Spleen (tissue), 11 donors: ENCODE measurements around the gene OR1I1. TPM values are rescaled to one million over a fixed set of nuclear protein-coding genes. Genes with fewer than 3 reads are reported as not detected.

ENCODE experiments used
- DNase-seq: peaks from one replicate; pipeline ENCODE4 v3.0.0-alpha.2; 2020
- H3K27ac ChIP-seq, 8 donors: fragments of 200-600 bp; sonication (generic) in 7 of 8; 1 replicate in 4 of 8; 2 replicates in 4 of 8; pipeline versions ENCODE4 v1.5.0 to v1.8.0; 2016 to 2021; ENCODE audit warnings: inconsistent platforms in 4 of 8, mild to moderate bottlenecking in 4 of 8, moderate library complexity in 1 of 8
- H3K27me3 ChIP-seq, 7 donors: fragments of 200-600 bp; sonication (generic) in 6 of 7; replicated peaks in 1 of 7; 1 replicate in 4 of 7; 2 replicates in 3 of 7; pipeline versions ENCODE4 v1.5.0 to v1.8.0; 2016 to 2021; ENCODE audit warnings: inconsistent platforms in 3 of 7, mild to moderate bottlenecking in 1 of 7
- H3K36me3 ChIP-seq, 6 donors: fragments of 200-600 bp; sonication (generic) in 5 of 6; 1 replicate in 4 of 6; 2 replicates in 2 of 6; pipeline versions ENCODE4 v1.5.0 to v1.8.0; 2016 to 2021; ENCODE audit warnings: inconsistent platforms in 2 of 6
- H3K4me1 ChIP-seq, 6 donors: fragments of 200-600 bp; sonication (generic) in 5 of 6; 1 replicate in 3 of 6; 2 replicates in 3 of 6; pipeline versions ENCODE4 v1.5.0 to v1.8.0; 2016 to 2021; ENCODE audit warnings: inconsistent platforms in 3 of 6
- H3K4me3 ChIP-seq, 8 donors: fragments of 200-600 bp; sonication (generic) in 7 of 8; 1 replicate in 4 of 8; 2 replicates in 4 of 8; pipeline versions ENCODE4 v1.5.0 to v1.8.0; 2016 to 2021; ENCODE audit warnings: inconsistent platforms in 4 of 8, mild to moderate bottlenecking in 4 of 8, moderate library complexity in 2 of 8
- H3K9me3 ChIP-seq, 8 donors: fragments of 200-600 bp; sonication (generic) in 7 of 8; 1 replicate in 4 of 8; 2 replicates in 4 of 8; pipeline versions ENCODE4 v1.5.0 to v1.8.0; 2016 to 2021; ENCODE audit warnings: inconsistent platforms in 4 of 8
- POLR2A ChIP-seq, 3 donors: fragments of 450-650 bp; IDR thresholded peaks; one replicate each; pipeline ENCODE4 v1.5.1; 2017; ENCODE audit warnings: antibody characterized with exemption in 3 of 3, mild to moderate bottlenecking in 1 of 3
- POLR2AphosphoS5 ChIP-seq, 3 donors: sonication (generic); formaldehyde crosslinking; IDR thresholded peaks; one replicate each; pipeline ENCODE4 v1.5.1; 2017; ENCODE audit warnings: antibody characterized with exemption in 3 of 3
- WGBS, 5 donors: extraction: QIAGEN DNeasy Blood & Tissue Kit in 3 of 5; methylation state at CpG; one replicate each; pipeline versions ENCODE4 v1.1.5 to v1.1.7; 2013 to 2018; 5-methylcytosine and 5-hydroxymethylcytosine counted together
- intact Hi-C: fragments of 100-400 bp; cut with DNase I; formaldehyde crosslinking; loops from one replicate; pipeline ENCODE4 v1.15.0; 2023; ENCODE audit warnings: low total_unique reads
- polyA plus RNA-seq, 3 donors: library from polyadenylated mRNA; stranded (reverse); fragments of 200-250 nt; gene quantifications; one replicate each; pipeline ENCODE4 v1.2.1, GENCODE V29; 2013
- total RNA-seq, 7 donors: library from RNA; depleted of rRNA in 3 of 7; stranded (reverse); fragments of >200 nt in 3 of 7; fragmentation: NEBNext Ultra II Directional in 4 of 7; extraction: Animal tissue kit (Norgen Biotek cat#: 25700) in 4 of 7; gene quantifications; one replicate each; pipeline versions ENCODE4 v1.1.0 to v1.2.1, GENCODE V29; 2016 to 2021
- TF ChIP-seq, protein P1 (sequence below), 11 experiments: fragments of 200-600 bp in 7 of 11; fragments of 450-650 bp in 4 of 11; sonication (generic) in 4 of 11; IDR thresholded peaks in 8 of 11; conservative IDR thresholded peaks in 3 of 11; 1 replicate in 7 of 11; 2 replicates in 4 of 11; pipeline versions ENCODE4 v1.4.0 to v1.8.0; 2016 to 2021; ENCODE audit warnings: antibody characterized with exemption in 11 of 11, inconsistent platforms in 4 of 11, mild to moderate bottlenecking in 1 of 11
- donor health status: healthy with polysubstance abuse.
- donor health status: DM: no; HTN: no; CAD: no; lungs with moderate emphysema.
- donor health status: DM: no; HTN: no; CAD: no.
- donor health status: Bipolar disorder and iron deficiency.
- donor health status: healthy.
- donor health status: DM: no; HTN: no; CAD: no.
- donor health status: DM: yes; HTN: yes; CAD: no.

The OR1I1 gene
- total and polyA plus RNA-seq, 10 donors = 0.06 TPM; not detected in 9

DNA sequence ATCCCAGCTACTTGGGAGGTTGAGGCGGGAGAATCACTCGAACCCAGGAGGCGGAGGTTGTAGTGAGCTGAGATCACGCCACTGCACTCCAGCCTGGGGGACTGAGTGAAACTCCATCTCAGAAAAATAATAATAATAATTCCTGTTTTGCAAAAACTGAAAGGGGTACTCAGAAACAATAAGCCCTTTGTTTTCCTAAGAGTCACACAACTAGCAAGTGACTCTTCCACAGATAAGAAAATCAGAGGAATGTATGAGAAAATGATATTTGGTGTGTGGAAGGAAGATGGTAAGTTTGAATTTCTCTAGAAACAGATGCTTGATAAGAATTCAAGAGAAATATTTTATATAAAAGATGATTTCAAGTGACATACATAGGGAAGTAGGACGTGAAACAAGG, 60.3 kb downstream of the OR1I1 start:
- H3K4me3 ChIP-seq = no peak overlapping the region
- H3K9me3 ChIP-seq = peaks cover 0 to 20% (median 15%) of the 10 kb centered on the region in 8 donors
- no peaks in the 10 kb centered on the region for H3K4me1 ChIP-seq
- intact Hi-C loops = loop anchor here (10.0 kb wide), 1 partner anchor 268 kb away; no protein-coding TSS in a partner anchor
- H3K36me3 ChIP-seq = no peaks in the 10 kb centered on the region
- WGBS, 5 donors = 83 to 95% (median 89%) methylated on average over 5 of the region's 5 CpGs
- H3K27me3 ChIP-seq = peaks cover 0 to 28% (median 0%) of the 10 kb centered on the region in 7 donors
- TF ChIP-seq POLR2AphosphoS5 (IDR thresholded peaks at IDR 0.05) = no peak
- no peak for TF ChIP-seq POLR2A (IDR thresholded peaks at IDR 0.05)
- TF ChIP-seq, protein P1, sequence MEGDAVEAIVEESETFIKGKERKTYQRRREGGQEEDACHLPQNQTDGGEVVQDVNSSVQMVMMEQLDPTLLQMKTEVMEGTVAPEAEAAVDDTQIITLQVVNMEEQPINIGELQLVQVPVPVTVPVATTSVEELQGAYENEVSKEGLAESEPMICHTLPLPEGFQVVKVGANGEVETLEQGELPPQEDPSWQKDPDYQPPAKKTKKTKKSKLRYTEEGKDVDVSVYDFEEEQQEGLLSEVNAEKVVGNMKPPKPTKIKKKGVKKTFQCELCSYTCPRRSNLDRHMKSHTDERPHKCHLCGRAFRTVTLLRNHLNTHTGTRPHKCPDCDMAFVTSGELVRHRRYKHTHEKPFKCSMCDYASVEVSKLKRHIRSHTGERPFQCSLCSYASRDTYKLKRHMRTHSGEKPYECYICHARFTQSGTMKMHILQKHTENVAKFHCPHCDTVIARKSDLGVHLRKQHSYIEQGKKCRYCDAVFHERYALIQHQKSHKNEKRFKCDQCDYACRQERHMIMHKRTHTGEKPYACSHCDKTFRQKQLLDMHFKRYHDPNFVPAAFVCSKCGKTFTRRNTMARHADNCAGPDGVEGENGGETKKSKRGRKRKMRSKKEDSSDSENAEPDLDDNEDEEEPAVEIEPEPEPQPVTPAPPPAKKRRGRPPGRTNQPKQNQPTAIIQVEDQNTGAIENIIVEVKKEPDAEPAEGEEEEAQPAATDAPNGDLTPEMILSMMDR (IDR thresholded peaks at IDR 0.05 in 8 of 11, conservative IDR thresholded peaks at IDR 0.05 in 3 of 11) = no peak
- DNase-seq = no peak
- no peak overlapping the region for H3K27ac ChIP-seq

Other genes starting within 250 kb of the OR1I1 start
- not detected for gene OR7A5, start 247.0 kb upstream of the OR1I1 start, total RNA-seq
- not detected for gene OR7A5, start 247.0 kb upstream of the OR1I1 start, polyA plus RNA-seq
- gene OR7C1, start 247.0 kb upstream of the OR1I1 start, total RNA-seq = not detected
- gene OR7C1, start 247.0 kb upstream of the OR1I1 start, polyA plus RNA-seq = under 1 TPM in 2 of 3 donors, not detected in 1; under 0.01 to 0.02 TPM
- gene OR7A10, start 233.3 kb upstream of the OR1I1 start, total RNA-seq = not detected
- not detected for gene OR7A10, start 233.3 kb upstream of the OR1I1 start, polyA plus RNA-seq
- gene OR7A17, start 196.1 kb upstream of the OR1I1 start, total RNA-seq = not detected
- not detected for gene OR7A17, start 196.1 kb upstream of the OR1I1 start, polyA plus RNA-seq
- not detected for gene OR7C2, start 140.7 kb upstream of the OR1I1 start, total RNA-seq
- gene OR7C2, start 140.7 kb upstream of the OR1I1 start, polyA plus RNA-seq = not detected
- gene SLC1A6, start 102.3 kb upstream of the OR1I1 start, total RNA-seq = not detected
- not detected for gene SLC1A6, start 102.3 kb upstream of the OR1I1 start, polyA plus RNA-seq
- gene CASP14, start 32.7 kb upstream of the OR1I1 start, total RNA-seq = not detected
- gene CASP14, start 32.7 kb upstream of the OR1I1 start, polyA plus RNA-seq = not detected
- 10 to 100 TPM in 6 of 7 donors, 1 to 10 TPM in 1; 8.3 to 27.6 (median 17.0) TPM for gene SYDE1, start 25.2 kb downstream of the OR1I1 start, total RNA-seq
- gene SYDE1, start 25.2 kb downstream of the OR1I1 start, polyA plus RNA-seq = 1 to 10 TPM; 2.0 to 5.2 (median 2.9) TPM
- 10 to 100 TPM; 52.1 to 94.9 (median 62.6) TPM for gene NOTCH3, start 118.8 kb downstream of the OR1I1 start, total RNA-seq
- gene NOTCH3, start 118.8 kb downstream of the OR1I1 start, polyA plus RNA-seq = 1 to 10 TPM; 1.4 to 5.9 (median 2.5) TPM
- gene EPHX3, start 150.2 kb downstream of the OR1I1 start, total RNA-seq = 1 to 10 TPM; 1.6 to 6.6 (median 3.8) TPM
- under 1 TPM; 0.13 to 0.67 (median 0.59) TPM for gene EPHX3, start 150.2 kb downstream of the OR1I1 start, polyA plus RNA-seq